Keratinocyte (primary cell): ENCODE data around the gene AP4B1.

Experiments
- EZH2 ChIP-seq: IDR thresholded peaks from one replicate; pipeline ENCODE4 v1.6.1; 2012; ENCODE audit warnings: inconsistent platforms, mild to moderate bottlenecking, low read length, moderate library complexity
- TF ChIP-seq, protein P1 (sequence below), 3 experiments: IDR thresholded peaks in 1 of 3; conservative IDR thresholded peaks in 1 of 3; optimal IDR thresholded peaks in 1 of 3; 2 replicates in 2 of 3; 3 replicates in 1 of 3; pipeline versions ENCODE3 to v1.5.1; 2011; ENCODE audit warnings: low read length in 3 of 3, mild to moderate bottlenecking in 3 of 3, moderate library complexity in 2 of 3, control low read depth in 1 of 3, inconsistent platforms in 1 of 3; ENCODE audit not compliant: insufficient read depth in 2 of 3; ENCODE audit errors: extremely low read depth in 1 of 3

GRCh38 chr1:113929750-113930498 lies 25.3 kb upstream of the AP4B1 start:
- TF ChIP-seq, protein P1, sequence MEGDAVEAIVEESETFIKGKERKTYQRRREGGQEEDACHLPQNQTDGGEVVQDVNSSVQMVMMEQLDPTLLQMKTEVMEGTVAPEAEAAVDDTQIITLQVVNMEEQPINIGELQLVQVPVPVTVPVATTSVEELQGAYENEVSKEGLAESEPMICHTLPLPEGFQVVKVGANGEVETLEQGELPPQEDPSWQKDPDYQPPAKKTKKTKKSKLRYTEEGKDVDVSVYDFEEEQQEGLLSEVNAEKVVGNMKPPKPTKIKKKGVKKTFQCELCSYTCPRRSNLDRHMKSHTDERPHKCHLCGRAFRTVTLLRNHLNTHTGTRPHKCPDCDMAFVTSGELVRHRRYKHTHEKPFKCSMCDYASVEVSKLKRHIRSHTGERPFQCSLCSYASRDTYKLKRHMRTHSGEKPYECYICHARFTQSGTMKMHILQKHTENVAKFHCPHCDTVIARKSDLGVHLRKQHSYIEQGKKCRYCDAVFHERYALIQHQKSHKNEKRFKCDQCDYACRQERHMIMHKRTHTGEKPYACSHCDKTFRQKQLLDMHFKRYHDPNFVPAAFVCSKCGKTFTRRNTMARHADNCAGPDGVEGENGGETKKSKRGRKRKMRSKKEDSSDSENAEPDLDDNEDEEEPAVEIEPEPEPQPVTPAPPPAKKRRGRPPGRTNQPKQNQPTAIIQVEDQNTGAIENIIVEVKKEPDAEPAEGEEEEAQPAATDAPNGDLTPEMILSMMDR (optimal IDR thresholded peaks at IDR 0.05 in 1 of 3, IDR thresholded peaks at IDR 0.05 in 1 of 3, conservative IDR thresholded peaks at IDR 0.05 in 1 of 3; ENCODE audit: extremely low read depth in 1 of 3, insufficient read depth in 2 of 3, low read length in 3 of 3) = peak in 1 of 3 experiments; percentile 8
- no peak for TF ChIP-seq EZH2
